ENCODE results near the gene BAZ1B. TPM values are rescaled to one million over a fixed set of nuclear protein-coding genes. Genes with fewer than 3 reads are reported as not detected.

BAZ1B gene
- total RNA-seq, 3 donors from 2014 or later (not counting 1 experiment from before 2014, with no cell fraction given) = 50.1 to 61.9 (median 59.9) TPM

- Histone ChIP-seq H3K9me3 (ENCODE audit: control insufficient read depth, insufficient read depth, low read length) (no peaks in the 10 kb centered on the region), H3K27ac (ENCODE audit: low read length) (peak overlapping the region; percentile 51), H3K4me3 (ENCODE audit: low read length) (peak overlapping the region; percentile 57), H3K4me1 (ENCODE audit: control insufficient read depth, insufficient read depth, low read length) (peaks cover 40% of the 10 kb centered on the region), H3K27me3 (ENCODE audit: control insufficient read depth, insufficient read depth, low read length) (no peaks in the 10 kb centered on the region), H3K36me3 (ENCODE audit: control insufficient read depth, insufficient read depth, low read length) (peaks cover 6% of the 10 kb centered on the region)
- H3K27ac Mint-ChIP-seq = peak overlapping the region; percentile 89 to 99
- no peaks in the 10 kb centered on the region for H3K36me3 Mint-ChIP-seq
- no peaks in the 10 kb centered on the region for H3K9me3 Mint-ChIP-seq
- H3K27me3 Mint-ChIP-seq (ENCODE audit: low read depth in 2 of 2) = no peaks in the 10 kb centered on the region
- intact Hi-C loops (cut with micrococcal nuclease) = loop anchor here (5.0 kb wide), 1 partner anchor 206 kb away; no protein-coding TSS in a partner anchor
- H3K4me3 Mint-ChIP-seq = peak overlapping the region; percentile 83
- ATAC-seq = no peak
- peaks cover 60 to 63% of the 10 kb centered on the region in 2 donors for H3K4me1 Mint-ChIP-seq
- peak in 1 of 2 donors; percentile 29 for DNase-seq
- TF ChIP-seq CTCF (IDR thresholded peaks at IDR 0.05) = no peak
- under 1% methylated on average over 28 of the region's 36 CpGs for WGBS (ENCODE audit: insufficient coverage)
These were observed 1.1 kb downstream of the BAZ1B start for GRCh38 chr7:73520673-73521635.

GRCh38 chr7:73519867-73520672 lies 2.0 kb downstream of the BAZ1B start:
- peak in 1 of 2 donors; percentile 69 for DNase-seq
- Histone ChIP-seq H3K9me3 (ENCODE audit: control insufficient read depth, insufficient read depth, low read length) (no peaks in the 10 kb centered on the region), H3K36me3 (ENCODE audit: control insufficient read depth, insufficient read depth, low read length) (peaks cover 9% of the 10 kb centered on the region), H3K4me1 (ENCODE audit: control insufficient read depth, insufficient read depth, low read length) (peaks cover 31% of the 10 kb centered on the region), H3K27me3 (ENCODE audit: control insufficient read depth, insufficient read depth, low read length) (no peaks in the 10 kb centered on the region), H3K27ac (ENCODE audit: low read length) (peak overlapping the region; percentile 37), H3K4me3 (ENCODE audit: low read length) (no peak overlapping the region)
- TF ChIP-seq CTCF (IDR thresholded peaks at IDR 0.05) = no peak
- Mint-ChIP-seq H3K9me3 (no peaks in the 10 kb centered on the region), H3K4me3 (peak overlapping the region; percentile 83), H3K27me3 (ENCODE audit: low read depth in 2 of 2) (no peaks in the 10 kb centered on the region), H3K27ac (peak overlapping the region; percentile 89 to 99), H3K4me1 (peaks cover 55 to 57% of the 10 kb centered on the region in 2 donors), H3K36me3 (no peaks in the 10 kb centered on the region)
- no peak for ATAC-seq
- intact Hi-C loops (cut with micrococcal nuclease) = loop anchor here (5.0 kb wide), 1 partner anchor 207 kb away; no protein-coding TSS in a partner anchor
- WGBS (ENCODE audit: insufficient coverage) = 72% methylated on average over 17 of the region's 18 CpGs

GRCh38 chr7:73518470-73518869 lies 3.6 kb downstream of the BAZ1B start:
- DNase-seq (no peak), ATAC-seq (no peak)
- Histone ChIP-seq H3K27ac (ENCODE audit: low read length) (no peak overlapping the region), H3K4me1 (ENCODE audit: control insufficient read depth, insufficient read depth, low read length) (peaks cover 29% of the 10 kb centered on the region), H3K4me3 (ENCODE audit: low read length) (no peak overlapping the region), H3K36me3 (ENCODE audit: control insufficient read depth, insufficient read depth, low read length) (peaks cover 15% of the 10 kb centered on the region), H3K9me3 (ENCODE audit: control insufficient read depth, insufficient read depth, low read length) (no peaks in the 10 kb centered on the region), H3K27me3 (ENCODE audit: control insufficient read depth, insufficient read depth, low read length) (no peaks in the 10 kb centered on the region)
- Mint-ChIP-seq H3K27ac (peak overlapping the region; percentile 73 to 89), H3K4me3 (peak overlapping the region; percentile 18), H3K27me3 (ENCODE audit: low read depth in 2 of 2) (no peaks in the 10 kb centered on the region), H3K9me3 (no peaks in the 10 kb centered on the region), H3K4me1 (peaks cover 53 to 62% of the 10 kb centered on the region in 2 donors), H3K36me3 (no peaks in the 10 kb centered on the region)
- no peak for TF ChIP-seq CTCF (IDR thresholded peaks at IDR 0.05)
- 72% methylated on average over 5 of the region's 5 CpGs for WGBS (ENCODE audit: insufficient coverage)
- intact Hi-C loops (cut with micrococcal nuclease) = no loop called here
